ENCODE data around the gene B3GNT4.
"Not testable (repeated sequence)": the region's sequence is repeated elsewhere in the genome, so short reads cannot be mapped to it uniquely, and the experiment has no call there.

B3GNT4 gene

GRCh38 chr12:122200541-122201175 lies 2.9 kb upstream of the B3GNT4 start:
- DNase-seq (ENCODE audit: low spot score), result no peak
- no peak for TF ChIP-seq CTCF (IDR thresholded peaks at IDR 0.05; ENCODE audit: extremely low read depth, missing control alignments)

- TF ChIP-seq CTCF (IDR thresholded peaks at IDR 0.05; ENCODE audit: extremely low read depth, missing control alignments), result no peak
- no peak for DNase-seq (ENCODE audit: low spot score)
Measured at GRCh38 chr12:122201381-122201780, 2.1 kb upstream of the B3GNT4 start.

- no peak for TF ChIP-seq CTCF (IDR thresholded peaks at IDR 0.05; ENCODE audit: extremely low read depth, missing control alignments)
- DNase-seq (ENCODE audit: low spot score), result no peak
Measured at GRCh38 chr12:122202017-122202416, 1.5 kb upstream of the B3GNT4 start.

- DNase-seq (ENCODE audit: low spot score), result not testable (repeated sequence)
Measured at GRCh38 chr12:122202811-122203210, 698 bp upstream of the B3GNT4 start.

- TF ChIP-seq CTCF (IDR thresholded peaks at IDR 0.05; ENCODE audit: extremely low read depth, missing control alignments), result no peak
- peak; percentile 38 for DNase-seq (ENCODE audit: low spot score)
Measured at GRCh38 chr12:122204167-122205052, 901 bp downstream of the B3GNT4 start.

- DNase-seq (ENCODE audit: low spot score), result no peak
- TF ChIP-seq CTCF (IDR thresholded peaks at IDR 0.05; ENCODE audit: extremely low read depth, missing control alignments), result no peak
Measured at GRCh38 chr12:122205053-122205925, 1.8 kb downstream of the B3GNT4 start.

- DNase-seq (ENCODE audit: low spot score), result no peak
- no peak for TF ChIP-seq CTCF (IDR thresholded peaks at IDR 0.05; ENCODE audit: extremely low read depth, missing control alignments)
Measured at GRCh38 chr12:122206111-122206881, 2.8 kb downstream of the B3GNT4 start.
